HG02759 (cell line): ENCODE measurements around the gene MACROD2.
"Not testable (repeated sequence)": the region's sequence is repeated elsewhere in the genome, so short reads cannot be mapped to it uniquely, and the experiment has no call there.

ENCODE experiments used
- ATAC-seq: cut with Tn5 transposase; IDR thresholded peaks from one replicate; pipeline ENCODE4 v1.9.1; 2021; ENCODE audit warnings: mild to moderate bottlenecking, moderate library complexity; ENCODE audit not compliant: unreplicated experiment

The MACROD2 gene

GRCh38 chr20:15179781-15180180 lies 1184.5 kb downstream of the MACROD2 start:
- ATAC-seq, result no peak

- no peak for ATAC-seq
Observed at GRCh38 chr20:15185322-15185721, 1190.0 kb downstream of the MACROD2 start.

GRCh38 chr20:15185913-15186312 lies 1190.6 kb downstream of the MACROD2 start:
- no peak for ATAC-seq

- ATAC-seq, result no peak
Observed at GRCh38 chr20:15187612-15188011, 1192.3 kb downstream of the MACROD2 start.

- ATAC-seq, result no peak
Observed at GRCh38 chr20:15188415-15188814, 1193.1 kb downstream of the MACROD2 start.

- ATAC-seq, result no peak
Observed at GRCh38 chr20:15191082-15191723, 1195.9 kb downstream of the MACROD2 start.

- no peak for ATAC-seq
Observed at GRCh38 chr20:15195378-15195777, 1200.1 kb downstream of the MACROD2 start.

GRCh38 chr20:15196547-15197255 lies 1201.4 kb downstream of the MACROD2 start:
- peak; percentile 37 for ATAC-seq

- not testable (repeated sequence) for ATAC-seq
Observed at GRCh38 chr20:15198017-15198416, 1202.7 kb downstream of the MACROD2 start.

- ATAC-seq, result peak; percentile 57
Observed at GRCh38 chr20:15199698-15200097, 1204.4 kb downstream of the MACROD2 start.

- ATAC-seq, result peak; percentile 88
Observed at GRCh38 chr20:15200147-15200565, 1204.8 kb downstream of the MACROD2 start.

GRCh38 chr20:15201602-15202001 lies 1206.3 kb downstream of the MACROD2 start:
- no peak for ATAC-seq

- no peak for ATAC-seq
Observed at GRCh38 chr20:15204234-15204633, 1208.9 kb downstream of the MACROD2 start.

GRCh38 chr20:15205028-15205427 lies 1209.7 kb downstream of the MACROD2 start:
- no peak for ATAC-seq

GRCh38 chr20:15205719-15206118 lies 1210.4 kb downstream of the MACROD2 start:
- no peak for ATAC-seq

GRCh38 chr20:15209537-15209936 lies 1214.2 kb downstream of the MACROD2 start:
- ATAC-seq, result no peak

GRCh38 chr20:15214051-15214450 lies 1218.7 kb downstream of the MACROD2 start:
- ATAC-seq, result no peak

GRCh38 chr20:15220009-15220656 lies 1224.8 kb downstream of the MACROD2 start:
- ATAC-seq, result no peak

GRCh38 chr20:15220778-15221565 lies 1225.7 kb downstream of the MACROD2 start:
- ATAC-seq, result no peak

- ATAC-seq, result no peak
Observed at GRCh38 chr20:15222502-15223330, 1227.4 kb downstream of the MACROD2 start.
